Muscle of back (tissue), 13 donors: ENCODE results near the gene GDF10. TPM values are rescaled to one million over a fixed set of nuclear protein-coding genes. Genes with fewer than 3 reads are reported as not detected.

ENCODE experiments used
- DNase-seq, 3 donors: peaks; one replicate each; pipeline versions ENCODE4 v3.0.0 to v3.0.0-alpha.2; 2013
- long read RNA-seq, 9 donors: transcript quantifications; one replicate each; lab custom pipeline, GENCODE V29; 2026
- polyA plus RNA-seq, 10 donors: library from polyadenylated mRNA; unstranded; fragments of 120-200 nt; gene quantifications; one replicate each; pipeline ENCODE4 v1.2.1, GENCODE V29; 2013; ENCODE audit not compliant: insufficient read length in 10 of 10

GDF10 gene, protein sequence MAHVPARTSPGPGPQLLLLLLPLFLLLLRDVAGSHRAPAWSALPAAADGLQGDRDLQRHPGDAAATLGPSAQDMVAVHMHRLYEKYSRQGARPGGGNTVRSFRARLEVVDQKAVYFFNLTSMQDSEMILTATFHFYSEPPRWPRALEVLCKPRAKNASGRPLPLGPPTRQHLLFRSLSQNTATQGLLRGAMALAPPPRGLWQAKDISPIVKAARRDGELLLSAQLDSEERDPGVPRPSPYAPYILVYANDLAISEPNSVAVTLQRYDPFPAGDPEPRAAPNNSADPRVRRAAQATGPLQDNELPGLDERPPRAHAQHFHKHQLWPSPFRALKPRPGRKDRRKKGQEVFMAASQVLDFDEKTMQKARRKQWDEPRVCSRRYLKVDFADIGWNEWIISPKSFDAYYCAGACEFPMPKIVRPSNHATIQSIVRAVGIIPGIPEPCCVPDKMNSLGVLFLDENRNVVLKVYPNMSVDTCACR
- polyA plus RNA-seq, result 1 to 10 TPM in 8 of 10 donors, under 1 TPM in 2; 0.55 to 3.5 (median 1.9) TPM
- long read RNA-seq, donor 1, result 0 reads
- long read RNA-seq, donor 2, partial matches to known transcripts, result 0 of 1 reads
- long read RNA-seq, donor 2, other reads (novel, unspliced or antisense), result 0 of 1 reads
- long read RNA-seq, donor 3, result 0 reads
- long read RNA-seq, donor 4, result 0 reads
- long read RNA-seq, donor 5, partial matches to known transcripts, result 0 of 1 reads
- long read RNA-seq, donor 5, other reads (novel, unspliced or antisense), result 0 of 1 reads
- long read RNA-seq, donor 6, result 0 reads
- long read RNA-seq, donor 7, result 0 reads
- long read RNA-seq, donor 8, result 0 reads
- long read RNA-seq, donor 9, result 0 reads

DNA sequence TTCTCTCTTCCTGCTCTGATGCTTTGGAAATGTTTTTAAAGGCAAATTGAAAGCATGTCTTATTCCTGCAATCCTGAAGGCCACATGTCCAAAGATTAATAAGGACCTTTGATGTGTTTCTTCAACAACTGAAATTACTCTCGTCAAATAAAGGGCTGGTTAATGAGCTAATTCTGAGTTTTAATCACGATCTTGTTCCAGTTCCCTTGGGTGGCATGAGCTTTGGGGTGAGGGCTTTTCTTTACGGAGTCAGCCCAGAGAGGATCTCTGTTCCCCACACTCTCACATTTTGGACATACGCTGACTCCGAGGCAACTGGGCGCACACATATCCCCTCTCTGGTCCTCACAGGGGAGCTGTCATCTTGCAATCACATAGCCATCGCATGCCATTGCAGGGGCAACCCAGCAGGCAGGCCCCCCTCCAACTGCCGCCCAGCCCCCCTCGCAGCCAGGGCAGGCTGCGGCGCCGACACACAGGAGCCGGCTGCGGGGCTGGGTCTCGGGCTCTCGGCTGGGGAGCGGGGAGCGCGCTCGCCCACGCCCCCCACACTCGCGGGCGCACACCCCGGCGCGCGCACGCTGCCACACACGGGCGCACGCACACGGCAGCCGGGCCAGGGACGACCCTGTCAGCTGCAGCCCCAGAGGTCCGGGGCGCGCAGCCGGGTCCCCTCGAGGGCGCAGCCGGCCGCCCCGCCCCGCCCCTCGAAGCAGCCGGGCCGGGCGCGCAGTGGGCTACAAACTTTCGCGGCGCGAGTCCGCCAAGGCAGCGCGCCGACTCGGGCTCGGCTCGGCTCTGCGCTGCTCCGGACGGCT is at the start of gene GDF10:
Gene GDF10, plus strand, starts transcription at position 587 of the 818 bp plus-strand sequence. CDS start 455 bp downstream, outside the sequence.
- peak in 2 of 3 donors; percentile 19 to 43 for DNase-seq

DNA sequence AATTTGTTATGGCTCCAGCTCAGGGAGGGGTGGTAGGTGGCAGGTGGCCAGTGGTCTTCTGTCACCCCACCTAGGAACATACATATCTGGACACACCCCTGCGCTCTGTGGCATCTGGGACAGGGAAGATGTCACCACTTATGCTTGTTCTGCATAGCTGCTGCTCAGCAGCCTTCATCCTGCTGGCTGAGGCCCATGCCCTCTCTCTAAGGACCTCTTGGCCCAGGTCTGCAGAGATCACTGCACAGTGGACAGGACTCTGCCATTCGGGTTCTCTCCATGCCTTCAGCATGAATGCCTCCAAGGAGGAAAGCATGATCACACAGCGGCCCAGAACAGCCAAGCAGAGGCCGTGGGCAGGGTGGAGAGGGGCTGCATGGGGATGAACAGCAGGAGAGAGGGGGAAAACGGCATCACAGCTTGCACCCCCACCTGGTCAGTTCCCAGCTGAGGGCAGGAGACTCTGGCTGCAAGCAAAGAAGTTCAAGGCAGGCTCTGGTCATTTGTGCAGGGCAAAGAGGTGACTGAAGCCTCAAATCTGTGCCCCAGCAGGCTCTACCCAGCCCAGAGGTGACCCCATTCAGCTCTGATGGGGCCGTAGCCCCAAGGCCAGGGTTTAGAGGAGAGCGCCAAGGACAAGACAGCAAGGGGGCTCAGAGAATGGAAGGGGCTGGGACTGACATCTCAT is 47.8 kb upstream of the GDF10 start:
- DNase-seq, result no peak

DNA sequence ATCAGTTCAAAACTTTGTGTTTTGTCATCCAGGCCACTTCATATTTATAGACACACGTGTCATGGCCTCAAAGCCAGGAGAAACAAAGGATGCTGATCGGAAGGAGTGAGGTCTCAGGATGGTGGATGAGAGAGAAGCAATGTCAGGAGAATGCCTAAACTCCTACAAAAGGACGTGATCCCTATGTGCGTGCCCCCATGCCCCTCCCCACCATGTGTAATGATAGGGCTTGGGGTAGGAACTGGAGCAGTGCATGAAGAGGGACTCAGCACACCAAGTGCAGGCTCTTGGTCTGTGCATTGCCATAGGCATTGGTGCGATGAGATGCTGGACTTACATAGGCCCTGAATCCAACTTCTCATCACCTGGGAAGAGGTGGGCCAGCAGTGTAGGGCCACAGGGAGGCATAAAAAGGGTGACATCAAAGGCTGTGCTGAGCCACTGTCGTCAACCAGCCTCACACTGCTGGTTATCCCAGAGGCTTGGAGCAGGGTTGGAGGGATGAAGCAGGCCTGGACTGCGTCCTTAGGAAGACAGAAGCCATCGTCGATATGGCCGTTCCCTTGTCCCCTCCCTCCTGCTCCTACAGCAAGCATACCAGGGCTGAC is 46.9 kb upstream of the GDF10 start:
- DNase-seq, result no peak

DNA sequence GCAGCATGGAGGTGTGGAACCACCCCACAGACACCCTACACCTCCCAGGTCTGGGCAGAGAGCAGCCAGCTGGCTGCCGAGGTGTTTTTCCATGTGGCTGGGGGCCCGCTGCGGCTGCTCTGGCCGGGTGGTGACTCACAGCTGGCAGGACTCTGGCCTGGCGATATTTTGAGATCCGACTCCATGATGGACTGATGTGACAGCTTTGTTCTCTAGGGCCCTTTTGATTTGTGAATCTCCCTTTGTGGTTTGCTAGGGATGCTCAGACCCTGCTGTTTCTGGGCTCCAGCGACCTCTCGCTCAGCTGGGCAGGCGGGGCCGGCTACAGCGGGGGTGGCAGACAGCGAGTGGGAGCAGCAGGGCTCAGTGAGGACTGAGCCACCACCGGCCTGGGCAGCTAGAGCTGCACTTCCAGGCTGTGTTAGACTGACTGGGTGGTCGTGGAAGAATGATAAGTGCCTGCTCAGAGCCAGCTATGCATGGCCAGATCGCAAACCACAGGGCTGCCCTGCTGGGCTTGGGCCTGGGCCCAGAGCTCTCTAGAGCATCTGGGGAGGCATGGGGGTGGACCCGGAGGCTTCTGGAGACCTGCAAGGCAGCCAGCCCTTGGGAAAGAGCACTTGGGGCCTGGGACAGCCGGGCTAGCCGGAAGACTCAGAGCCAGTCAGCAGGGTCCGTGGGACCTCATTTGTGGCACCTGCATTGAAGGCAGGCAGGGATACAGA is 46.2 kb upstream of the GDF10 start:
- peak in 2 of 3 donors; percentile 17 to 37 for DNase-seq

DNA sequence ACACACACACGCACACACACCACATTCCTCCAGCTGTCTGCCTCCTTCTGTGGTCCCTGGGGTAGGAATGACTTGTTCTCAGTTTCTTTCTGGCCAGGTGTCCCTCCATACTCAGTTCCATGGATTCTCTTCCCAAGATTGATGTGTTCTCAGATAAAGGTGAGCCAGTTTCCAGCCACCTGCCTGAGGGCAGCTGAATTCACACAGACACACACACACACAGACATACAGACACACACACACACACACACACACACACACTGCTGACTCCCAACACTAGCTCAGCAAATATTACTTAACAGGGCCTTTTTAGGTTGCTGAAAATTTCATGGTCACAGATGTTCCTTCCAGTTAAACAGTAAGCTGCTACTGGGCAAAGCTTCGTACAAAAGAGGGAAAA is 45.4 kb upstream of the GDF10 start:
- DNase-seq, result peak in 1 of 3 donors; percentile 23

DNA sequence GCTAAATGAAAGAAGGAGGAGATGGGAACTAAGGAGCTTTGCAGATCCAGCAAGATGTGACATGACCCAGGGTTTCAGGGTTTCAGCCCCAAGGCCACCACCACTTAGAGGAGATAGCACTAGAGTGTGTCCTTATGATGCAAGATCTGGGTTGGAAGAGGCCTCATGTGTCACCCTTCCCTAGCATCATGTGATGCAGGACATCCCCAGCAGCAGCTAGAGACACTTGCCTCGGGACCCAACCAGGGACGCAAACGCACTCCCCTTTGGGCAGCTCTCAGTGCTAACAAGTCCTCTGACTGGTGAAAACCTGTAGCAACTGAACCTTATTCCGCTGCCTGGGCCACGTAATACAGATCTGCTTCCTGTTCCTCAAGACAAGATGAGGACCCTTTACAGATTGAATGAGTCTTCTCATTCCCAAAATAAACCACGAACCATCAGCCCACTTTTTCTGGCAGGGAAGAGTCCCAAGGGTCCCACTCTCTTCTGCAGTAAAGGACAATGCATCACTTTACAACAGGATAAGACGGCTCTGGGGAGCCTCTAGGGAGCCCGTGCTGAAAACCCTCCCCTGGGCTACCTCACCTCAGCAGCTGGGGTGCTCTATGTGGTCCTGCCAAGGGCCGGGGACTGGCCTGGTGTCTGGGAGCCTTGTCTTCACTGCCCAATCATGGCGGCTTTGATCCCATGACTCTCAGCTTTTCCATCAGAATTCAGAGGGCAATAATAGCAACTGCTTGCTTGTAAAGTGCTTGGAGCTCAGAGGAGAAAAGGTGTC is 44.8 kb upstream of the GDF10 start:
- peak in 1 of 3 donors; percentile 32 for DNase-seq

DNA sequence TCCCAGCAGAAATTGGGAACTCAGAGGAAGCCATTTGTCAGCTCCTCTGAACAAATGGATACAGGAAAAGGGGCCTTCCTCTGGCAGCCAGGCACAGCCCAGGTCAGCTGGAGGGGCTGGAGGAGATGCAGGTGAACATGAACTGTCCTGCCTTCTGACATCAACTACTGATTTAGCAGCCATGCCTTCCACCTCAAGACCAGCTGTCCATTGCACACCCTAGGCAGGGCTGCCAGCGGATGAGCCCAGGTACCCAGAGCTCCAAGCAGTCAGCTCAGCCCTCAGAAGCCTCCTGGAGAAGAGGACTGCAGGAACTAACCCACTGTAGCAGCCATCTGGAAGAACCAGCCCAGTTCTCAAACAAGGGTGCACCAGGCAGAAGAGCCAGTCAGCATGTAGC is 44.1 kb upstream of the GDF10 start:
- no peak for DNase-seq

DNA sequence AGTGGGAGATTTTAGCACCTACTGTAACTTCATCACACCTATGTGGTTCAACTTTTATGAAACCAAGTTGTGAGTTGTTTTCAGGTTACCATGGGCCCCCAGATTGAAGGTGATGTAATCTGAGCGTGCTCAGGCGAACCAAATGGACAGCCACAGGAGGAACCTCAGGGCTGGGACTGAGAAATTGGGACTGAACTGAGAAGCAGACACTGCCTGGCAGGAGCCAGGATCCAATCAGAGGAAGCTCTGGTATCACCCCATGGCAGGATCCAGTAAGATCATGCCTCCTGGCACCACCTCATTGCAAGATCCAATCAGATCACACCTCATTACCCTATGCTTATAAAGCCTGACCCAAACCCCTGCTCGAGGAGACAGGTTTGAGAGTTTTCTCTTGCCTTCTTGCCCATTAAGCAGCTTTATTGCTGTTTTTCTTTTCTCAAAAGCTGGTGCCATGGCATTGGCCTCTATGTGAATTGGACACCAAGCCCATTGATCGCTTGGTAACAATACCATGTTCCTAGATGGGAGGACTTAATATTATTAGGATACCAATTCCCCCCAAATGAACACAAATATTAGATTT is 43.2 kb upstream of the GDF10 start:
- no peak for DNase-seq

DNA sequence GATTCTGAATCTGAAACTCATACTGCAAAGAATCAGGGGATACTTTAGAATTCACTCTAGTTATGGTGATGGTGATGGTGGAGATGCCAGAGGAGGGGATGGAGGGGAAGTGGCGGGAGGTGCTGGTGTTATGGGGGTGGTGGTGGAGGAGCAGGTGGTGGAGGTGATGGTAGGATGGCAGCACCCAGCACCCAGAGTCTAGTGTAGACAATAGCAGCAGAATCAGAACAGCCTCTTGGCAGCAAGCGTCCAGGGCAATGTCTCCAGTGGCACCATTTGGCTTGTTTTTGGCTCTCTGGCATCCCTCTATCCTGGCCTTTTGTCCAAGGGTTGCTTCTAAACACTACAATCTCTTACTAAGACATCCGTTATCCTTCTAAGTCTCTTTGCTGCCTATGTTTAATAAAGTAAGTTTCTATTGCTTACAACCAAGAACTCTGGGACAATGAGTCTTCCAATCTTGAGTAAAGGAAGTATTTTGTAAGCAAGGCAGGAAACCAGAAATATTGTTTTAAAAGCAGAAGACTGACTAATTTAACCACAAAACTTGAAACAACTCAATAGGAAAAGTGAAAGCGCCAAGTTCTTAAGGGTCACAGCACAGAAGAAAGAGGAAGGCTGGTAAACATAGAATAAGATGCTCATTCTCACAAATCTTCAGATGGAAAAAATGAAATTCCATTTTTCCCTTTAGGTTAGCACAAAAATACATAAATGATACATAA is 42.4 kb upstream of the GDF10 start:
- peak in 1 of 3 donors; percentile 3 for DNase-seq

DNA sequence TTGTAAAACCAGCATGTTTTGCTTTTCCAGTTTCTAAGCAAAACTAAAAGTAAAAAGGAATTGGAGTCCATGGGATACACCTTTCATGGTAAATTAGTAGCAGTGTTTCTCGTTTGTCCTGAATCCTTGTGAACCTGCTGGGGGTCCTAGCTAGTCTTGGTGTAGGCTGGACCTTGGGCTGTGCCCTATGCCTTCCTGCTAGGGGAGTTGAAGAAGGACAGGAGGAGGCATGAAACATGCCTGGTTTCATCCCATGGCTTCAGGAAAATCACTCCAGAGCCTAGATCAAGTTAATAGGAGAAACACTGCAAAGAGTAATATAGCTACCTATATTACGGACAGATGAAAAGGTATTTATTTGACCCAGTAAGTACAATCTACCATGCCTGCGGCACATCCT is 41.1 kb upstream of the GDF10 start:
- DNase-seq, result no peak

DNA sequence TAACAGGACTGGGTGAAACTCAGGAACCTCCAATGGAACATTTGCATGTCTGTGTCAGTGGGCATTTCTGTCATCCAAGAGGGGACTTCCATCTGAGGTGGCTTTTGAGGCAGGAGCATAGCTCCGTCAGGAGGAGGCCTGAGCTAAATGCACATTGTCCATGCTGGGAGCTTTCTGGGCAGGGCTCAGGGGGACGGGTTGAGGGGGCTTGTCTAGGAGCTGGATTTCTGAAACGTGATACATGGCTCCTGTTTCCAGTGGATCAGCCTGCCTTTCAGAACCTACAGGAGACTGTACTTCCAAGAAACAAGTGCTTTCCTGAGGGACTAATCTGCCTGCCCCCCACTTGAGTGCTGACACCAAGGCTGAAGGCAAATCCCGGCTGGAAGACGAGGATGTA is 40.5 kb upstream of the GDF10 start:
- no peak for DNase-seq

DNA sequence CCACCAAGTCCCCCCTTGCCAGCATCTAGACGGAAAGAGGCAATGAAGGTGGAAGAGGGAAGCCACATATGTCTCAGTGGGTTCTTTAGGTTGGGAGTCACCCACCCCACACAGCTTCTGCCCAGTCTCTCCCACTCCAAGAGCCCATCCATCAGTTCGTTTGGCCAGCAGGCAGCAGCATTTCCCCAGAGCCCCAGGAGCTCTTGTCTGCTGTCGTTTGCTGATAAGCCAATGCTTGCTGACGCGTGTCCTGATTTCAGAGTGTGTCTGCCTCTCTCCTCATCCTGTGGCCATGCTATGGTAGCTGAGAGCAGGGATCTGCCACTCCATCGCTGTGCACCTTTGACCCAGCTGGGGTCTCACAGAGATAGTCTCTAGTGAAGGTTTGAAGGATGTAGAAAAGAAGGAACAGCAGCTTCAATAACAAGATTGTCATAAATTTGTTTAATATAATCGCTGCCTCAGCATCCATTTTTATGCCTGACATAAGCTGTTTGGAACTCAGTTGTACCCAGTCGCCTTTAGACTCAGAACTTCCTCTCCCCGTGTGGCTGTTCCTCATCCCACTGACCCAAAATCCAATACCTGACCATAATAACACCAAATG is 39.4 kb upstream of the GDF10 start:
- no peak for DNase-seq

DNA sequence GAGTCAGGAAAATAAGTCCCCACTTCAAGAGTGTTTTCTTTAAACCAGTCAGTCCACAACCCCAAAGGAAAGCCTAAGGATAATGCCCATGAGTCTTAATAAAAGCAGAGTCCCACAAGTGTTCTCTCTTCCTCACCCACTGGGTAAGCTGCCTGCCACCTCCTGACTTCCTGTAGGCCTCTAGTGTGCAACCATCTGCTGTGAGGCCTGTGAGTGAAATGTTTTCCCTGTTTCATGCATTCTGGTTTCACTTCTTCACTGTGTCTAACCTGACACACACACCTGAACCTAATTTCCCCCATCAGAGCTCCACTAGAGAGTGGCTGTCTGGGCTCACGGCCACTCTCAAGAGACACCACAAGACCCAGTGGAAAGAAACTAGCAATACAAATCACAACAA is 38.9 kb upstream of the GDF10 start:
- DNase-seq, result no peak

DNA sequence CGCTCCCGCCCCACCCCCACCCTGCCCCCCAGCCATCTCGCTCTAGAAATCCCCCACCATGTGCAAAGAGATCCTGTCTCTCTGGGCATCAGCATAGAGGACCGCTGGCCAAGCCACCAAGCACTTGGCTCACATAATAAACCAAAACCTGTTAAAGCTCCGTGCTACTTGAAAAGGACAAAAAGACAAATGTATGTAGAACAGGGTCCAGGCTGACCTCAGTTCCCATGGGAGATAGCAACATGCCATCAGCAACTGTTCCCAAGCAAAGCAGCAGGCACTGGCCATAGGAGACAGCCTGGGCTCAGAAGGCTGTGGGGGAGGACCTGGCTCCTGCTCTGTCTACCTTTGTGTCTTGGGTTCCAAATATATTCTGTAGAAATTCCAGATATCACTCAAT is 38.4 kb upstream of the GDF10 start:
- no peak for DNase-seq

DNA sequence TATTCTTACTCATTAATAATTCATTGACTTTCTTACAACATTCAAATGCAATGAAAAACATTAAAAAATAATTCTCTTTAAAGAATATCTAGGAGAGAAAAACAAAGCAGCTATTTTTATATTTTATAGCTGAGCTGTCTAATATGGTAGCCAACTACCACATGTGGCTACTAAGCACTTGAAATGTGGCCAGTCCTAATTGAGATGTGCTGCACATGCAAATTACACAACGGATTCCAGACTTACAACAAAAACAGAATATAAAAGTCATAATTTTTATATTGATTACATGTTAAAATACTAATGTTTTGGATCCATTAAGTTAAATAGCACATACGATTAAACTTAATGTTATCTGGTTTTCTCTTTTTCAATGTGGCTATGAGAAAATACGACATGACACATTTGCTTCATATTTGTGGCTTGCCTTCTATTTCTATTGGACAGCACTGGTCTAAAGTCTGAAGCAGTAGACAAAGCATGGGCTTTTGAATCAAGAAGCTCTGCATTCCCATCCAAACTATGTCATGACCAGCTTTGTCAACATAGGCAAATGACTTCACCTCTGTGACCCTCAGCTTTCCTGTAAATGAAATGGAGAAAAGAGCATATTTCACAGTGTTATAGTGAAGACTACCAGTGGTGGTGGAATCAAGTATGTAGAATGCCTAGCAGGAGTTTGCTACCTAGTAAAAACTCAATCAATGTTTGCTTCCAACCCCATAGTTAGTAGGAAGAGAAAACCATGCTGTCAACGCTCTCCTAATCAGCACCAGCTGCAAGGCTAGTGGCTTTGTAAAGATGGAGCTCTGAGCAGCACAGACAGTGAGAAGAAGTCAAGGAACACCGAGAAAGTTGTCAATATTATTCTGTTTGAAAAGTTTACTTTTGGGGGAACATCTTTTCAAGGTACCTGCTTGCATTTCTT is 37.1 kb upstream of the GDF10 start:
- no peak for DNase-seq

DNA sequence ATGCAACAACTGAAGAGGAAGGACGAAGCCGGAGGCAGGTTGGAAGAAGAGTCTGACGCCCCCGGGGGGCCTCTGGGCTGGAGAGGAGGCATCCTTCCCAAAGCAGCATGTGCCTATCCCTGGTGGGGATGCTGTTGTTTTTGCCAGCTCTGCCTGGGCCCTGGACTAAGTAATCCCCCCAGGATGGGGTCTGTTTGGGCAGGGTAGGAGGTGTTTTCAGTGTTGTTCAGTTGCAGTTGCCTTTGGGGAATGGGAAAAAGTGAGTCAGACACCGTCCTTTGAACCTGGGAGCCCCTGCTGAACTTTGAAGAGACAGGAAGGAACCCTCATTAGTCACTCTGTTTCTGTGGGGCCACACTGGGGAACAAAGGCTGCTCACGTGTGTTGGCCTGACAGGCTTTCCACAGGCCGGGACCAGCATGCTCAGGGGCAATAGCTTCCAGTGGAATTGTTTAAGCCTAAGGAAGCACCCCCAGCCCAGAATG is 35.2 kb upstream of the GDF10 start:
- no peak for DNase-seq

DNA sequence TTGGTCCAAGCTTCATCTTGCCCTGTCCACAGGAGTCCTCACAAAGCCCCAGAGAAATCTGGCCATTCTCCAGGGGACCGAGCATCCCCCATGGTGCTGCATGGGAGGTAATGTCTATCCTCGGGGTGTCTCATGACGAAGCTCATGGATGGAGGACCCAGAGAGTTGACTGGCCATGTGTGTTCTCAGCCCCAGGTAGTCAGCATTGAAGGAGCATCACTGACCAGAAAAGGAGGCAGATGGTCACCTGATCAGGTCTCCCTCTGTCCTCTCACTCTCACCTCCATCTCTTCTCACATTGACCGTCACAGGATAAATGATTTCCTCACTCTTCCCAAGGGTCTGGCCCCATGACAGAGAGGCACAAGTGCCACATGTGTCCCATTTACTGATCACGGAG is 33.4 kb upstream of the GDF10 start:
- no peak for DNase-seq
